ENCODE measurements around the gene DLL1.

DLL1 gene

DNA sequence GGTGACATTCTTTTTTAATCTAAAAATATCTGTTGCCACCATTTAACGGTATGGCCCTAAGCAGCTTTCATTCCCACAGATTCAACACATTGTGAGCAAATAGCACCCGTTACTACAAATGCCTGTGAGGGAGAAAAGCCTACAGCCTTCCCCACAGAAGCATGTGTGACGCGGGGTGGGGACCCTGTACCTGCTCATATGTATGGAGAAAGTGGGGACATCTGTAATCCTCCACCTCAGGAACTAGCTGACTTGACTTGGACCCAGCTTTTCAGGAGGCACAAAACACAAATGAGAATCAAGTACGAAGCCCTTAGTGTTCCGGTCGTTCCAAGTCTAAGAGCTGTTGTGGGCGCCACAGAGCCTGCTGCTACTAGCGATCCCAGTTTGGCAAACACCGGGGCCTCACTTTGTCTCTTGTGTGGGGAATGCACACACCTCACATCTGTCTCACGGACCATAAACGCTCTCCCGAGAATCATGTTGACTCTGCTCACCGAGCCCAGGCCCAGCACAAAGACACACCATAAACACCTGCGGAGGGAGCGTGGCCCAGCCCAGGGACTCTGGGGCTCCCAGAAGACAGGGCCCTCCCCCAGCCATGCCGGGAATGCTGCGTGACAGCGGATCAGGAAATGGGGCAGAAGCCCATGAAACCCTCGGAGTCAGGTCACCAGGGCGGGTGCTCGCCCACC is 21.6 kb downstream of the DLL1 start:
- in situ Hi-C loops (cut with HindIII; ENCODE audit: low sequenced_read_pairs) = loop anchor here (25.0 kb wide), 2 partner anchors 157 to 457 kb away; no protein-coding TSS in a partner anchor

DNA sequence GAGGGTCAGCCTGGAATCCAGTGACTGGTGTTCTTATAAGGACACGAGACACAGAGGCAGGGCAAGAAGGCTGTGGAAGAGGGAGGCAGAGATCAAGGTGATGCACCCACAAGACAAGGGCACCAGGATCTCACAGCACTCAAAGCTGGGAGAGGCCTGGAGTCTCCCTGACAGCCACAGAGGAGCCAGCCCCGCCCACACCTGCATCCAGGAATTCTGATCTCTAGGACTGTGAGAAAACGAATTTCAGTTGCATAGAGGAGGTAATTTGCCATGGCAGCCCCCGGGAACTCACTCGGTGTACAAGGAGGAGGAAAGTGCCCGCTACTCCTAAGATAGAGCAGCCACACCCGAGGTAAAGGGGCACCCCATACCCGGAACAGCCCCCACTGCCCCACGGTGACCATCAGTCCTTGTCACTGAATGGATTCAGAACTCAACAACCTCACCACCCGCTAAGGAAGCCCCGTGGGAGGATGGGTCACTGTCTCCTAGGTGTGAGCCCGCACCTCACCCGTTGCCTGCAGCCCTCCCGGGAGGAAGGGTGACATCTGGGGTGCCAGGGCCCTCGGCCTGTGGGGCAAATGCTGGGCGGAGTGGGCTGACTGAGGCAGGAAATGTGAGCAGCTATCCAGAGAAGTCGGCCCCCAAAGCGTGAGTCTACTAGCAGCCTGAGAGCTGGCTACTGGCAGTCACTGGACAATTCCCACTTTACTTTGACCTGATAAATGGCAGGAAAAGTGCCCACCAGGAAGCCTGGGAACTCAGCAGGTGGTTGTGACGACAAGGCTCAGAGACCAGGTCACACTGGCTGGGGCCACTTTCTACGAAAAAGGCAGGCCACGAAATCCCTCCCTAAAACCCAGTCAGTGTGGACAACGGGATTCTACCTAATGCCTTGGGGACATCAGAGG is 22.4 kb downstream of the DLL1 start:
- in situ Hi-C loops (cut with HindIII; ENCODE audit: low sequenced_read_pairs) = loop anchor here (25.0 kb wide), 2 partner anchors 156 to 456 kb away; no protein-coding TSS in a partner anchor

DNA sequence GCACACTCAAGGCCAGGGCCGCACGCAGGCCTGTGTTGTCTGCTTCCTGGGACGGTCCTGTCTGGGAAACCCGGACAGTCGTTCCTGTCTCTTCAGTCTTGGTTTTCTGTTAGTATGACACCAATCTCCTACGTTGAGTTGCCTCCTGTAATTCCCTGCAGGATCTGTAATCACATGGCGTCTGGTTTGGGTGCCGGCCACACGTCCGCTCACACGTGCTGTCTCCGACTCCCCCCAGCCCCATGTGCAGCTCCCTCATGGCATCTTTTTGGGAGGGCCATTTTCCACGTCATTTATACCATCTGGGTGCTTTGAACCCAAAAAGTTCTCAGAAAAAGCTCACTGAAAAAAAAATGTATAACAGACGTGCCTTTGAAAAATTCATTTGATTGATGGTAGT is 23.2 kb downstream of the DLL1 start:
- in situ Hi-C loops (cut with HindIII; ENCODE audit: low sequenced_read_pairs) = loop anchor here (25.0 kb wide), 2 partner anchors 155 to 455 kb away; no protein-coding TSS in a partner anchor

GRCh38 chr6:170266061-170266825 is 24.6 kb downstream of the DLL1 start:
- in situ Hi-C loops (cut with HindIII; ENCODE audit: low sequenced_read_pairs) = loop anchor here (25.0 kb wide), 2 partner anchors 154 to 454 kb away; no protein-coding TSS in a partner anchor

DNA sequence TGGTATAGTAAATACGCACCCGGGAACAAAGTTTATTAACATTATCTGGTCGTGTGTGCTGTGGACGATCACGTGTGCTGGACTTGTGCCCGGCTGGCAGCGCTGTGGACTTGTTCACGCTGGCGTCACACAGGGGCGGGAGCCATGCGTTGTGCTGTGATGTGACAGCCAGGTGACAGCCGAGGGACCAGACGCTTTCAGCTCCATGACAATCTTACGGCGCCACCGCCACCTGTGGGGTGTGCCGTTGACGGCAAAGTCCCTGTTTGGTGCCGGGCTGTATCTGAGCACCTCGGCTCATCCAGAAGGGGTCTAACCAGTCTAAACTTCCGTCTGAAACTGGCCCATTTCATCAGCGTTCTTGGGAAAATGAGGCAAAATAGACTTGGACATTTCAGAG is 25.2 kb downstream of the DLL1 start:
- in situ Hi-C loops (cut with HindIII; ENCODE audit: low sequenced_read_pairs) = loop anchor here (25.0 kb wide), 2 partner anchors 153 to 453 kb away; no protein-coding TSS in a partner anchor

DNA sequence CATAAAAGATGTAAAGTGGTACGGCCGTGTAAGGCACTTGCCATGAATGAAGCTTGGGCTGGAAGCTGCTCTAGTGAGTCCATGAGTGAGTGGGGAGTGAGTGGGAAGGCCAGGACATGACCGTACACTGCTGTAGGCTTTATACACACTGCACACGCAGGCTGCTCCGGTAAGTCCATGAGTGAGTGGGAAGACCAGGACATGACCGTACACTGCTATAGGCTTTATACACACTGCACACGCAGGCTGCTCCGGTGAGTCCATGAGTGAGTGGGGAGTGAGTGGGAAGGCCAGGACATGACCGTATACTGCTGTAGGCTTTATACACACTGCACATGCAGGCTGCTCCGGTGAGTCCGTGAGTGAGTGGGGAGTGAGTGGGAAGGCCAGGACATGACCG is 26.2 kb downstream of the DLL1 start:
- in situ Hi-C loops (cut with HindIII; ENCODE audit: low sequenced_read_pairs) = loop anchor here (25.0 kb wide), 2 partner anchors 152 to 452 kb away; no protein-coding TSS in a partner anchor

DNA sequence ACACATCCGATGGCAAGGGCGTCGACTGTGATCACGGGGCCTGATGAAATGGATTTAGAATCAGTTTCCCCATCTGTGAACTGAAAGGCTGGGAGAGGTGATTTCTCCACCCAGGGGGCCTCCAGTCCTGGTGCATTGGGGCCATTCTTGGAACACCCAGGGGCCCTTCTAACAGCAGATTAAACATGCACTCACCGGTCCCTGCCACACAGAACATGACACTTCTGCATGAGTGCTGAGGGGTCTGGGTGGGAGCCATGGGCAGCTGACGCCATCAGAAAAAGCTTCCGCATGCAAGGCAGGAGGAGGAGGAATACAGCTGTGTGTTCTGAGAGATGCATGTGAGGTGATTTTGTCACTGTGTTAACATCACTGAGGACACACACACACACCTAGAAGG is 26.8 kb downstream of the DLL1 start:
- in situ Hi-C loops (cut with HindIII; ENCODE audit: low sequenced_read_pairs) = loop anchor here (25.0 kb wide), 2 partner anchors 152 to 452 kb away; no protein-coding TSS in a partner anchor

GRCh38 chr6:170263410-170263809 is 27.5 kb downstream of the DLL1 start:
- in situ Hi-C loops (cut with HindIII; ENCODE audit: low sequenced_read_pairs) = loop anchor here (25.0 kb wide), 2 partner anchors 151 to 451 kb away; no protein-coding TSS in a partner anchor

GRCh38 chr6:170262489-170263088 is 28.3 kb downstream of the DLL1 start:
- in situ Hi-C loops (cut with HindIII; ENCODE audit: low sequenced_read_pairs) = loop anchor here (25.0 kb wide), 2 partner anchors 150 to 450 kb away; no protein-coding TSS in a partner anchor

DNA sequence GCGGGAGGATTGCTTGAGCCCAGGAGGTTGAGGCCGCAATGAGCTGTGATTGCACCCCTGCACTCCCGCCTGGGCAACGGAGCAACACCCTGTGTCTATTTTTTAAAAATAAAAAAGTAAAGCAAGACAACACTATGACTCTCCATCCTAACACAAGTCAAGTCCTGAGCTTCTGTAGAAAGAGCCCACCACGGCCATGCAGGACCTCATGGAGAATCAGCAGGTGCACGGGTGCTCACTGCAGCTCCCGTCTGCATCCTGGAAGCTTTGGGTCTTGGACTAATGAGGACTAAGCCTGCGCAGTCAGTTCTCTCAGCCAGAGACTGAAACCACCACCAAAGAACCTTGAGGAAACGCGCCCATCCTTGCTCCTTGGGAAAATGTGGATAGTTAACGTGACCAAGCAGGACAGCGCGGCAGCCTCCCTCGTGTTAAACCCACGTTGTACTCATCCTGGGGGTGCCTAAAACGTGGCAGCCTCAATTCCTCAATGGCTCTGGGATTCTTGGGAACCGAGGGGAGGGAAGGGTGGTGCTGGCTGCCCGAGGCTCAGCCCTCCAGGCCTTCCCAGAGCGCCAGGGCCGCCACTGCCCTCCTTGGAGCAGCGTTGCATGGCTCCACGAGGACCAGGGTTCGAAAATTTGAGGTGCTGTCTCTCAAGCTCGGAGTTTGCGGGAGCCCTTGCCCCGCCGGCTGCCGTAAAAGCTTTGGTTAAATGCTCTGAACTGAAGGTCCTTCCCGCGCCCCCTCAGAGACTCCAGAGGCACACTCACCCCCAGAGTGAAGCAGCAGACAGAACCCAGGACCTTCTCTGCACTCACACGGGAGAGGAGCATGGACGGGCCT is 29.0 kb downstream of the DLL1 start:
- in situ Hi-C loops (cut with HindIII; ENCODE audit: low sequenced_read_pairs) = loop anchor here (25.0 kb wide), 2 partner anchors 150 to 450 kb away; no protein-coding TSS in a partner anchor

DNA sequence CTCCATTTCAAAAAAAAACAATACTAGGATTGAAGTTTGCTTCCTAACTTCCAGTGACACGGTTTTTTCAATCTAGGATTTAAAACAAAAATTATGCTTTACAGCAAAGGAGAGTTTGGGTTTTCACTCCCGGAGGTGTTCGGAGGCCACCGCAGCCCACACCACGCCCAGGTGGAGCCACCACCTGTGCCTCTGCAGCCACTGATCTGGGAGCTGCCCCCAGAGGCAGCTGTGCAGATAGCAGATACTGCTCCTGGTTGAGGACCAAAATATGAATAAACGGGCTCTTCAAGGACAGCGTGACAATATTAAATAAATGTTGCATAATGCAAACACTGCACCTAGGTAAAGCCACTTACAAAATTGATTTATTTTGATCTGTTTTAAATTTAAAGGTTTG is 30.2 kb downstream of the DLL1 start:
- in situ Hi-C loops (cut with HindIII; ENCODE audit: low sequenced_read_pairs) = loop anchor here (25.0 kb wide), 2 partner anchors 148 to 448 kb away; no protein-coding TSS in a partner anchor

DNA sequence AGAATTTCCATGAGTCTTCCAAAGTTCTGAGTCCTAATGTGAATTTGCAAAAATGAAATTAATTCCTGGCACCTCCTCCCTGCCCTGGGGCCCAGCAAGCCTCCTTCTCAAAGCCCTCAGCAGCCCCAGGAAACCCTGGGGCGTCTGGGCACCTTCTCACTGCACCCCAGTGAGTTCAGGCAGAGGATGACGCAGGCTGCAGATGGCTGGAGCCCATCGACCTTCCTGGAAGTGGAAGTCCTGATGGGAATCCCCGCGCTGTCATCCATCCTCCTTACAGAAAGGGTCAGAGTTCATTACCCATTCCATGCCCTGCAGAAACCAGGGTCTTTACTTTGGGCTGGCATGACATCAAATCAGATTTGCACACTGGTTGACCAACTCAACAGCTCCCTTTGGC is 31.6 kb downstream of the DLL1 start:
- in situ Hi-C loops (cut with HindIII; ENCODE audit: low sequenced_read_pairs) = loop anchor here (10.0 to 25.0 kb wide), 3 partner anchors 64 to 447 kb away; no protein-coding TSS in a partner anchor

- in situ Hi-C loops (cut with HindIII; ENCODE audit: low sequenced_read_pairs) = loop anchor here (10.0 to 25.0 kb wide), 3 partner anchors 64 to 446 kb away; no protein-coding TSS in a partner anchor
These were observed 32.5 kb downstream of the DLL1 start for GRCh38 chr6:170258407-170258806.

GRCh38 chr6:170257376-170257775 is 33.5 kb downstream of the DLL1 start:
- in situ Hi-C loops (cut with HindIII; ENCODE audit: low sequenced_read_pairs) = loop anchor here (10.0 to 25.0 kb wide), 3 partner anchors 63 to 445 kb away; no protein-coding TSS in a partner anchor

DNA sequence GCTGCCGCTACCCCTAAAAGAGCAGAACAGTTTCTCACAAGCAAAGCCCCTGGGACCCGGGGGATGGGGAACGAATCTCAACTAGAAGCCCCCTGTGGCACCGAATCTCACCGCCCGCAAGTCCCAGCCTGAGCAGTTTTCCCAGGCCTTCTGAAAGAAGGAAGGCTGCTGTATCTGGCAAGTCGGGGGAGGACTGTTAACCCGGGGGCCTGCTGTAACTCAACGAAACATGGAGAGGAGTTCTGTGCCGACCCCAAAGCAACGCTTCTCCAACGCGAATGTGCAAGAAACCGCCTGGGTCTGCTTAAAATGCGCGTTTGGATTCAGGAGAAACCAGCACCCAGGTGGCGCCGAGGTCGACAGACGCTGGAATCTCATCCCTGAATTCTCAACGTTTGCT is 34.2 kb downstream of the DLL1 start:
- in situ Hi-C loops (cut with HindIII; ENCODE audit: low sequenced_read_pairs) = loop anchor here (10.0 to 25.0 kb wide), 3 partner anchors 62 to 444 kb away; no protein-coding TSS in a partner anchor

DNA sequence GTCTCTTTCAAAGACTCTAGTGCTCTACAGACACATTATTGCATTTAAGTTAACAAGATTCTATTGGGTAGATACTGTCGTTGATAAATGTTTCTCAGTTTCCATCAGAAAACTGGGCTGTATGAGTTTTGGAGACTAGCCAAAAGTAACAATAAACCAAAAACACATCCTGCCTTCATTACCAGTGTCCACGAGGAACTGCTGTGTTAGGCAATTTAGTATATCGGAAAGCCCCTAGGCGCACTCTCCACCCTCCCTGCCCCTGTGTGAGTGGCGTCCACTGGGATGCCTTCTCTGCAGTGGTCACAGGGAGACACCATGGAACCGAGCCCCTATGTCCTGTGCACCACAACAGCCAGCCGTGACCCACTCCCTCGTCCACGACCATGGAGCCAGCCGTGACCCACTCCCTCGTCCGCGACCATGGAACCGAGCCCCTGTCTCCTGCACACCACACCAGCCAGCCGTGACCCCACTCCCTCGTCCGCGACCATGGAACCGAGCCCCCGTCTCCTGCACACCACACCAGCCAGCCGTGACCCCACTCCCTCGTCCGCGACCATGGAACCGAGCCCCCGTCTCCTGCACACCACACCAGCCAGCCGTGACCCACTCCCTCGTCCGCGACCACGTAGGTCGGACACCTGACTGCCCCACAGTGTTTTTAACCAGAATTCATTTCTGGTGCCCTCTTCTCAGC is 35.3 kb downstream of the DLL1 start:
- in situ Hi-C loops (cut with HindIII; ENCODE audit: low sequenced_read_pairs) = loop anchor here (10.0 to 25.0 kb wide), 3 partner anchors 61 to 443 kb away; no protein-coding TSS in a partner anchor

- in situ Hi-C loops (cut with HindIII; ENCODE audit: low sequenced_read_pairs) = loop anchor here (10.0 to 25.0 kb wide), 3 partner anchors 60 to 442 kb away; no protein-coding TSS in a partner anchor
These were observed 36.3 kb downstream of the DLL1 start for GRCh38 chr6:170254315-170255213.

Data from DLD1 (cell line).